Naive thymus-derived CD8-positive, alpha-beta T cell (primary cell): ENCODE measurements around the gene NELFB. TPM values are rescaled to one million over a fixed set of nuclear protein-coding genes. Genes with fewer than 3 reads are reported as not detected.

ENCODE experiments used
- ATAC-seq, 2 donors: fragments of 150-1000 bp; cut with Tn5 transposase in 1 of 2; sonication (Bioruptor Pico), chemical (Tn5 transposase) in 1 of 2; 1 replicate in 1 of 2; 2 replicates in 1 of 2; pipeline ENCODE4 v1.10.0; 2021; ENCODE audit warnings: mild to moderate bottlenecking in 2 of 2, moderate library complexity in 2 of 2
- POLR2A ChIA-PET: fragments of 350-600 bp; sonication (Branson Sonifier 250); formaldehyde crosslinking; loops from one replicate; lab custom pipeline; 2021; ENCODE audit warnings: antibody characterized with exemption; lab: Charles Lee
- DNase-seq, 10 donors: peaks; one replicate each; pipeline versions ENCODE4 v3.0.0 to v3.0.0-alpha.2; 2020 to 2022
- H3K27ac Mint-ChIP-seq, 10 donors: one replicate each; pipeline ENCODE4 v1.8.0; 2020 to 2022; ENCODE audit warnings: mild to moderate bottlenecking in 10 of 10, mixed read lengths in 10 of 10, moderate library complexity in 4 of 10, inconsistent platforms in 1 of 10
- H3K27me3 Mint-ChIP-seq, 5 donors: one replicate each; pipeline ENCODE4 v1.8.0; 2021 to 2022; ENCODE audit warnings: mixed read lengths in 5 of 5
- H3K36me3 Mint-ChIP-seq, 3 donors: one replicate each; pipeline ENCODE4 v1.8.0; 2020 to 2022; ENCODE audit warnings: mixed read lengths in 3 of 3, mild to moderate bottlenecking in 2 of 3, inconsistent platforms in 1 of 3
- H3K4me1 Mint-ChIP-seq, 4 donors: one replicate each; pipeline ENCODE4 v1.8.0; 2021 to 2022; ENCODE audit warnings: mixed read lengths in 4 of 4
- H3K4me3 Mint-ChIP-seq, 10 donors: one replicate each; pipeline ENCODE4 v1.8.0; 2020 to 2022; ENCODE audit warnings: mild to moderate bottlenecking in 10 of 10, mixed read lengths in 10 of 10, moderate library complexity in 6 of 10, inconsistent platforms in 1 of 10
- H3K9me3 Mint-ChIP-seq, 9 donors: one replicate each; pipeline ENCODE4 v1.8.0; 2020 to 2022; ENCODE audit warnings: mixed read lengths in 9 of 9, mild to moderate bottlenecking in 3 of 9, inconsistent platforms in 1 of 9, moderate library complexity in 1 of 9
- polyA plus RNA-seq, 3 donors: library from polyadenylated mRNA; unstranded; fragments of 300-500 nt; fragmentation: Illumina TruSeq; gene quantifications; one replicate each; pipeline ENCODE4 v1.2.3, GENCODE V29; 2021
- total RNA-seq, 8 experiments: library from RNA in 2 of 8; stranded (reverse) in 2 of 8; gene quantifications; one replicate each; pipeline ENCODE4 v1.2.3 and lab custom pipeline; 2021 to 2026

NELFB gene
- total and polyA plus RNA-seq, 5 experiments from 2014 or later = 20.4 to 45.9 (median 29.7) TPM

DNA sequence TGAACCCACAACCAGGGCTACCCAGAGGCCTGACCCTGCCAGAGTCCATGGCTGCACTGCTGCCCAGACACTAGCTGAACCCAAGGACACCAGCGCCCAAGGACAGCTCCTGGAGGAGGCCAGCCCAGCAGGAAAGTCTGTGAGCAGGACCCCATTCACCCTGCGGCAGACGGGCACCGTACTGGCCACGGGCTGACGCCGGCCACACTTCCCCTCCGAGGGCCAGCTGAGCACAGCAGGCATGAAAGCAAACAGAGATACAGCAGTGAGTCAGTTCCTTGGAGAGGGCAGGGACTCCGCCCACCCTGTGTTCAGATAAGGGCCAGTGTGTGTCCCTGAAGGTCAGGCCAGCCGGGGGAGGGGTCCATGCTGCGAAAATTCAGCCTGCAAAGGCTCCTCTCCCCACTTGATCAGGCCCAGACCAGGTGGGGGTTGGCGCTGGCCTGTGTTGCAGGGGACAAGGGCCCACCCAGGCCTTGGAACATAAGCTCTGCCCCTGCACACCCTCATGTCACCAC lies 36.3 kb upstream of the NELFB start:
- POLR2A ChIA-PET = interaction anchor here (0.5 to 1.5 kb wide), 4 partner anchors 8 to 856 kb away, joined by 3 to 4 read pairs (median 3); partner anchors contain the start of gene LCN8
- Mint-ChIP-seq H3K27me3 (no peaks in the 10 kb centered on the region), H3K4me1 (peaks cover 1 to 6% (median 3%) of the 10 kb centered on the region in 4 donors), H3K9me3 (no peaks in the 10 kb centered on the region), H3K27ac (no peak overlapping the region), H3K4me3 (peak overlapping the region in 1 of 10 donors; percentile 10), H3K36me3 (no peaks in the 10 kb centered on the region)
- DNase-seq (no peak), ATAC-seq (no peak)

DNA sequence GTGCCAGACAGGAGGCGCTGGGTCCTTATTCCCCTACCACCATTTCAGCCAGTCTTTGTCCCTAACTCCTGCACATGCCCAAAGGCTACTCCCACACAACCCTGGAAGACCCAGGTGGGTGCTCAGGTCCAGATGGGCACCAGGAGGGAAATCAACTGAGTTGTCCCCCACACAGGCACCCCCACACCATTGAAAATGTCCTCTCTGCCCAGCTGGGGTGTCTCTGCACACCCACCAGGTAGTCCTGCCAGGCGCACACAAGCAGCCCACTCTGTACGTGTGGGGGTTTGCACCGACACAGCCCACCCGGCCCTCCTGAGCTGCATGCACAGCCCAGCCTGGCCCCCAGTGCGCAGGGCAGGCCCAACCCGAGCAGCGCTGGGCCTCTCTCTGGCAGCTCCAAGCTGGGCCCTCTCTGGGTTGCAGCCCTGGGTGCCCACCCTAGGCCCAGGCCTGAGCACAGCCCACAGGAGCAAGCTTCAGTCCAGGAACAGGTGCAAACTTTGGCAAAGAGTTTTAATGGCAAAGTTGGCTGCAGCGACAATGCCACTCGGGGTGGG lies 35.3 kb upstream of the NELFB start:
- peak overlapping the region in 1 of 10 donors; percentile 71 for H3K27ac Mint-ChIP-seq

DNA sequence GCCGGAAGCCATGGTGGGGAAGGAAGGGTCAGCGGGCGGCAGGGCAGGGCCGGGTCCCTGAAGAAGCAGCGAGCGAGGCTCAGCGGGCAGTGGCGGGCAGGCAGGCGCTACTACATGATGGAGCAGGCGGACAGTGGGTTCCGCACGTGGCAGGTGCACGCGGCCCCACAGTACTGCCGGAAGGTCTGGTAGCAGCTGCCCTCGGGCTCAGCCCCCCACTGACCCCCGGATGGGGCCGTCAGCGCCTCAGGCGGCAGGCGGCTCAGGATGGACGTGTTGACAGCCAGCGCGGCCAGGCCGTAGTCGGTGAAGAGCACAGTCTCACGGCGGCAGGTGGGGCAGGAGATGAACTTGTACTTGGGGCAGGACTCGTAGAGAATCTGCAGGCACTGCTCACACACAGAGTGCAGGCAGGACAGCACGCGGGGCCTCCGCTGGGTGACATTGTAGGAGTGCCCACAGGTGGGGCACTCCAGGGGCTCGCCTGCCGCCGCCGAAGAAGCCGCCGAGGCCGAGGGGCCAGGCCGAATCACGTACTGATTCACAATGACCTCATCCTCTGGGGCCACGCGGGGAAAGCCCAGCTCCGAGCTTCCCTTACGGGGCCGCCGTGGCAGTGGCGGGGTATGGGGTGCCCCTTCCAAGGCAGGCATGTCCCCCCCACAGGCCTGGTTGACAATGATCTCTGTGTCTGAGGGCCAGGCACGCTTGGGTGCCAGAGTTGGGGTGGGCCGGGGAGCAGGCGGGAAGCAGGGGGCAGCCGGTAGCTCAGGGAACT lies 34.6 kb upstream of the NELFB start:
- no peaks in the 10 kb centered on the region for H3K36me3 Mint-ChIP-seq
- peaks cover 1 to 10% (median 6%) of the 10 kb centered on the region in 4 donors for H3K4me1 Mint-ChIP-seq
- DNase-seq (no peak), ATAC-seq (no peak)
- no peaks in the 10 kb centered on the region for H3K27me3 Mint-ChIP-seq
- POLR2A ChIA-PET = interaction anchor here (0.9 to 1.5 kb wide), 5 partner anchors 21 to 858 kb away, joined by 3 to 6 read pairs (median 3); partner anchors contain the start of genes ANAPC2, SSNA1 and TUBB4B
- H3K9me3 Mint-ChIP-seq = no peaks in the 10 kb centered on the region
- H3K4me3 Mint-ChIP-seq = peak overlapping the region in 7 of 10 donors; percentile 15 to 75 (median 58)
- peak overlapping the region in 1 of 10 donors; percentile 71 for H3K27ac Mint-ChIP-seq

More for the DNA sequence above, 35.3 kb upstream of the NELFB start:
- Mint-ChIP-seq H3K4me1 (peaks cover 1 to 7% (median 6%) of the 10 kb centered on the region in 4 donors), H3K27me3 (no peaks in the 10 kb centered on the region), H3K36me3 (no peaks in the 10 kb centered on the region), H3K9me3 (no peaks in the 10 kb centered on the region), H3K4me3 (peak overlapping the region in 4 of 10 donors; percentile 23 to 58 (median 39))
- no peak for DNase-seq
- POLR2A ChIA-PET = interaction anchor here (0.7 to 1.5 kb wide), 5 partner anchors 21 to 857 kb away, joined by 3 to 6 read pairs (median 3); partner anchors contain the start of gene TUBB4B
- no peak for ATAC-seq

DNA sequence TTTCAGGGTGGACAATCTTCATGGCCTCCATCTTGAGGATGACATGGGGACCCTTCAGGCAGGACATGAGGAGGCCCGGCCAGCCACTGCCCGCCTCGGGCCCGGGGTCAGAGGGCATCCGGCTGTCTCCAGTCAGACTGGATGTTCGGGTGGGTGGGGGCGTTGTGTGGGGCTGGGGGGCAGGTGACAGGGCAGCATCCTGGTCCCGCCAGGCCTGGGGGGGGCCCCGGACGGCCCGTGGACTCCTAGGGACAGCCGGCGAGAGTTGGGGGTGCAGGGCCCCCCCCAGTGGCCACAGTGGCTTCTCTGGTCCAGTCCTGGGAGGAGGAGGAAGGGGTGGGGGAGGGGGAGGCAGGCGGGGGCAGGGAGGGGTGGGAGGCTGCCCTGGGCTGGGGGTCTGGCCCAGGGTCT lies 34.0 kb upstream of the NELFB start:
- H3K36me3 Mint-ChIP-seq = no peaks in the 10 kb centered on the region
- DNase-seq (no peak), ATAC-seq (no peak)
- H3K4me1 Mint-ChIP-seq = peaks cover 1 to 10% (median 6%) of the 10 kb centered on the region in 4 donors
- H3K4me3 Mint-ChIP-seq = peak overlapping the region in 6 of 10 donors; percentile 38 to 75 (median 60)
- H3K27ac Mint-ChIP-seq = no peak overlapping the region
- POLR2A ChIA-PET = interaction anchor here (1.0 to 4.8 kb wide), 4 partner anchors 17 to 50 kb away, joined by 3 to 85 read pairs (median 5); partner anchors contain the start of genes ANAPC2, NDOR1, SSNA1 and TMEM203
- no peaks in the 10 kb centered on the region for H3K9me3 Mint-ChIP-seq
- H3K27me3 Mint-ChIP-seq = no peaks in the 10 kb centered on the region

DNA sequence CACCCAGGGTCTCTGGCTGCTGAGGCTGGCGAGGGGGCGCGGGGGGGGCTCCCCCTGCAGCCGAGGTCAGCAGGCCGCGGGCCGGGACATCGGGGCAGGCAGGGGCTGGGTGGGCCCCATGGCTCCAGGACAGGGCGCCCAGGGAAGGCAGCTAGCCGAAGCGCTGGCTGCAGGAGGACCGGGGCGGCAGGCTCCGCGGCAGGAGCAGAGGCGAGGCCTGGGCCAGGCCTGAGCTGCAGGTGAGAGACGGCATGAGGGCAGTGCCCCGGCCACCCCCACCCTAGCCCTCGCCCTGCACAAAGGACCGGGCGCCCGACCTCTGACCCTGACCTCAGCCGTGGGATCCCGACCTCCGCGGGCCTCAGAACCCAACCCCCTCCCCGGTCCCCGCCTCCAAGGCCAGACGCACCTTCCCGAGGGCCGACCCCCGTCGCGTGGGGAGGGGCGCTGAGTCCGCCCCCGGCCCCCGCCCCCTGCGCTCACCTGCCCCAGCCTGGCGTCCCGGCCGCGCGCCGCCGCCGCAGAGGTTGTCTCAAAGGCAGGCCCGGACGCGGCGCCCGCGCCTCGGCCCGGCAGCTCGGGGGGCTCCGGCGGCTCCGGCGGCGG lies 33.5 kb upstream of the NELFB start:
- Mint-ChIP-seq H3K4me1 (peaks cover 1 to 10% (median 6%) of the 10 kb centered on the region in 4 donors), H3K4me3 (no peak overlapping the region)
- peak in 1 of 10 donors; percentile 22 for DNase-seq

DNA sequence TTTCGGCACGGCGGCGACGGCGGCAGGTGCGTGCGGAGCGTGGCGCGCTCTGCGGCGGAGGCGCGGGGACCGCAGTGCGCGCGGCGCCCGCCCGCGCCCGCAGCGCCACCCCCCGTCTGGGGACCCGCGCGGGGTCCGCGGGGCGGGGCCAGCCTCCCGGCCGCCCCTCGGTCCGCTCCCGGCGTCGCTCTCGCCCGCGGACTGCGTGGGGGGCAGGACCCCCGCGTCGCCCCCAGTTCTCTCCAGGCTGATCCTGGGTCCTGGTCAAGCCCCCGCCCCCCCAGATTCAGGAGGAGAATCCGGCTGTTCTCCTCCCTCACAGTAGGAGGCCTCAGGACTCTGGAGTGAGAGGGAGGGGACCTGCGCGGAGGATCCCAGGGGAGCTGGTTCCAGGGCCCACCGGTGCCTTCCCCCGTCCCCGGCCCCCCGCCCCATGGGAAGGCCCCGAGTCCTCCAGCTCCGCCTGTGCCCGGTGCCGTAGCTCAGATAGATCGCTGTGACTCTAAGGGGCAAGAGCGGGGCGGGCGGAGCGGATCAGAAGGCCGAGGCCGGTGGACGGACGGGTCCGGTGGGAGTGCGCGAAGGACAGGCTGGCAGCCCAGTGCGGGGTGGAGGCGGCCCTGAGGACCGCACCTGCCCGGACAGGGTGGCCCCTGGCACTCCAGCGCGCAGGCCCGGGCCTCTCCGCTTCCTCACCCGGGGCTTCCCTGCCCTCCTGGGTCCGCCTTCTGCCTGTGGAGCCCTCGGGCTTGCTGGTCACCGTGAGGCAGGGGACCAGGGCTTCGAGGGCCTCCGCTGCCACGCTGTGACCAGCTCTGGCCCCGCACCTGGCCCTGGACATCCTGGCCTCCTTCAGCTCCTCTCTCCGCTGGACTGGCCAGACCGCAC lies 32.7 kb upstream of the NELFB start, which contains the start of gene RNF208:
Gene RNF208 (minus strand): TSS at position 51 of the 888 bp plus-strand sequence. CDS start 1,028 bp downstream, outside the sequence.
- Mint-ChIP-seq H3K4me3 (peak within 1 kb of the TSS; percentile 73 to 89 (median 82)), H3K4me1 (peaks cover 2 to 12% (median 8%) of the 10 kb centered on the region in 4 donors), H3K27me3 (peaks cover 0 to 3% (median under 1%) of the 10 kb centered on the region in 5 donors), H3K36me3 (no peaks in the 10 kb centered on the region), H3K27ac (peak within 1 kb of the TSS in 9 of 10 donors; percentile 60 to 92 (median 79)), H3K9me3 (no peaks in the 10 kb centered on the region)
- POLR2A ChIA-PET = interaction anchor here (0.6 to 6.4 kb wide), 25 partner anchors 8 to 494 kb away, joined by 3 to 85 read pairs (median 6); partner anchors contain the start of genes ANAPC2, EHMT1, MAN1B1 and NDOR1
- DNase-seq = peak in 3 of 10 donors; percentile 26 to 37 (median 30)
- ATAC-seq = no peak

More for the DNA sequence above, 33.5 kb upstream of the NELFB start:
- no peak for ATAC-seq
- POLR2A ChIA-PET = interaction anchor here (0.5 to 4.8 kb wide), 3 partner anchors 17 to 106 kb away, joined by 3 to 85 read pairs (median 3); partner anchors contain the start of genes NDOR1, TMEM203 and TPRN
- H3K27me3 Mint-ChIP-seq = no peaks in the 10 kb centered on the region
- H3K36me3 Mint-ChIP-seq = no peaks in the 10 kb centered on the region
- H3K9me3 Mint-ChIP-seq = no peaks in the 10 kb centered on the region
- H3K27ac Mint-ChIP-seq = no peak overlapping the region

DNA sequence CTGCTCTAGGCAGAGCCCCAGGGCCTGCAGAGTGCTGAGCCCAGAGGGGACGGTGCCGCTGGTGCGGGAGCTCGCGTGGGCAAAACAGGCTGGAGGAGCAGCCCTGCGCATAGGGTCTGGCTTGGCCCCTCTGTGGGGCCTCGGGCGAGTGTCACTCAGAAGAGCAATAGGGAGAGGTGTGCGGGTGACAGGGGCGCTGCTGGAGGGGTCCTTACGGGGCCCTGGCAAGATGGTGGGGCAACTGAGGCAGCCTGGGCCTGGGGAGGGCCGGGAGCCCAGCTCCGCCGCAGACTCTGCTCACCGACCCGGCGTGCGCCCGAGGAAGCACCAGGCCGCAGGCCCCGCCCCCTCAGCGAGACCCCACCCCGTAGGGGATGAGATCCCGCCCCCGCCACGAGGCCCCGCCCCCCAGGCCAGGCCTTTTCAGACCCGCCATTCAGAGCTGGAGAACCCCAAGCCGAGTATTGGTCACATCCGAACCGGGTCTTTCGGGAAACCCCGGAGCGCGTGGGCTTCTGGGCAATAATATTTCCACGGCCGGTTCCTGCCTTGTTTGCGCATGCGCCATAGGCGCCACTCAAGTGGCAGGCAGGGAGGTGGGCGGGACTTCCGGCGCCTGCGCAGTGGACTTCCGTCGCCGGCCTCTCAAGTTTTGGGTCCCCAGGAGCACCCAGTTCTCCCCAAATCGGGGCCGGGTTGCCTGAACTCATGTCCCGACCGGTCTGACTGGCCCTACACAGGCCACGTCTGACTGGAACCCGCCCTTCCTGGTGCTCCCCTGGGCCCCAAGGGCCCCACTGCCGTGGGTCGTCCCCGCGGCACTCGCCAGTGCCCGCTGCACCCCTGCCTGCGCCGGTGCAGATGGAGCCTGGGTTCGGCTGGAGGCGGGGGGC lies 31.8 kb upstream of the NELFB start:
- H3K4me1 Mint-ChIP-seq = peaks cover 5 to 14% (median 12%) of the 10 kb centered on the region in 4 donors
- DNase-seq (peak; percentile 95 to 100 (median 98)), ATAC-seq (peak; percentile 90 to 93)
- POLR2A ChIA-PET = interaction anchor here (0.6 to 6.4 kb wide), 28 partner anchors 9 to 495 kb away, joined by 3 to 85 read pairs (median 5); partner anchors contain the start of genes ANAPC2, EHMT1, MAN1B1 and NDOR1
- H3K4me3 Mint-ChIP-seq = peak overlapping the region; percentile 73 to 89 (median 82)
- no peaks in the 10 kb centered on the region for H3K9me3 Mint-ChIP-seq
- H3K27ac Mint-ChIP-seq = peak overlapping the region; percentile 60 to 92 (median 82)
- H3K36me3 Mint-ChIP-seq = peaks cover 0 to 2% (median 1%) of the 10 kb centered on the region in 3 donors
- peaks cover 2 to 10% (median 3%) of the 10 kb centered on the region in 5 donors for H3K27me3 Mint-ChIP-seq

DNA sequence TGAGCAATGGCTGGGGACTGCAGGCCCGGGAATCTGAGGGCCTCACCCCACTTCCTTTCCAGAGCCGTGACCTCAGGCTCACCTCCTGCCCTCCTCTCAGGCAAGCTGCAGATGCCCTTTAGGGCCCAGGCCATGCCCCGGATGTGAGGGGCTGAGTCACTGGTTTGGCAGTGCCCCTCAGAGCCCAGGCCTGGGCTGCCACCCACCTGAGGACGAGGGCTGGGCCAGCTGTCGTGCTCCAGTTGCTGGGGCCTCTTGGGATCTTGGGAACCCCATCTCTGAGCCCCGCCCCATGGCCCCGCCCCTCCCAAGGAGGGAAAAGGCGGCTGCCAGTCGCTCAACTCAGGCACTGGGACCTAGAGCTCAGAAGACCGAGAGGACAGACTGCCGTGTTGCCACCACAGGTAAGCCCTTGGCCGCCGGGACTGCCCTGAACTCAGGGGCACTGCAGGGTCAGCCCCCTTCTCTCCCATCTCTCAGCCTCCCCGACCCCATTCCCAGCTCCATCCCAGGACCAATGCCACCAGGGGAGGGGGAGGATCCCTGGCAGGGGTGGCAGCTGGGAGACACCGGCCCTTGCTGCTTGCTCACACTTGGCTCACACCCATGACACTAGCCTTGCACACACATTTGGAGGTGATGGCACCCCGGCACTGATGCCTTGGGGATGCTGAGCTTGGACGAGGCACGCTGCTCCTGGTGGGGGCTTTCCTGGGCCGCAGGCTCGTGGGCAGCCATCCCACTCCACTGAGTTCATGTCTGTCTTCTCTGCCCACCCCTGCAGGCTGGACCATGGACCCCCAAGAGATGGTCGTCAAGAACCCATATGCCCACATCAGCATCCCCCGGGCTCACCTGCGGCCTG lies 30.1 kb upstream of the NELFB start, which contains the start of gene CYSRT1:
Gene CYSRT1 (plus strand): TSS at position 345 of the 865 bp plus-strand sequence. CDS start 448 bp downstream, at position 793.
- H3K27ac Mint-ChIP-seq = peak within 1 kb of the TSS in 9 of 10 donors; percentile 67 to 92 (median 84)
- H3K27me3 Mint-ChIP-seq = peaks cover 2 to 10% (median 4%) of the 10 kb centered on the region in 5 donors
- H3K4me3 Mint-ChIP-seq = peak within 1 kb of the TSS; percentile 73 to 89 (median 82)
- H3K36me3 Mint-ChIP-seq = peaks cover 0 to 2% (median 1%) of the 10 kb centered on the region in 3 donors
- ATAC-seq (no peak), DNase-seq (no peak)
- POLR2A ChIA-PET = interaction anchor here (2.0 to 6.4 kb wide), 7 partner anchors 16 to 138 kb away, joined by 4 to 85 read pairs (median 34); partner anchors contain the start of genes ANAPC2, MAN1B1, NDOR1 and SSNA1
- H3K4me1 Mint-ChIP-seq = peaks cover 5 to 14% (median 12%) of the 10 kb centered on the region in 4 donors
- no peaks in the 10 kb centered on the region for H3K9me3 Mint-ChIP-seq

DNA sequence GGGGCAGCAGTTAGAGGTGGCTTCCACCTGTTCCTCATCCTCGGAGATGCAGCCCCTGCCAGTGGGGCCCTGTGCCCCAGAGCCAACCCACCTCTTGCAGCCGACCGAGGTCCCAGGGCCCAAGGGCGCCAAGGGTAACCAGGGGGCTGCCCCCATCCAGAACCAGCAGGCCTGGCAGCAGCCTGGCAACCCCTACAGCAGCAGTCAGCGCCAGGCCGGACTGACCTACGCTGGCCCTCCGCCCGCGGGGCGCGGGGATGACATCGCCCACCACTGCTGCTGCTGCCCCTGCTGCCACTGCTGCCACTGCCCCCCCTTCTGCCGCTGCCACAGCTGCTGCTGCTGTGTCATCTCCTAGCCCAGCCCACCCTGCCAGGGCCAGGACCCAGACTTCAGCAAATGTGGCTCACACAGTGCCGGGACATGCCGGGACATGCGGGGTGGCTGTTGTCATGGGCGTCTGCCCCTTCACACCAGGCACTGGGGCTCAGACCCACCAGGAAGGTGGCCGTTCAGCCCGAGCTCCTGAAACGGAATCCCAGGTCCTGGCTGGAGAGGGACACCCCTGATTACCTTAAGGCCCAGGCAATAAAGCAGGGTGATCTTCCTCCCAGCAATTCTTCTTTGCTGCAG lies 29.3 kb upstream of the NELFB start:
- Mint-ChIP-seq H3K4me3 (peak overlapping the region in 1 of 10 donors; percentile 38), H3K9me3 (no peaks in the 10 kb centered on the region), H3K36me3 (peaks cover 0 to 2% (median 1%) of the 10 kb centered on the region in 3 donors), H3K27ac (peak overlapping the region in 1 of 10 donors; percentile 20), H3K4me1 (peaks cover 5 to 14% (median 12%) of the 10 kb centered on the region in 4 donors), H3K27me3 (peaks cover 2 to 10% (median 4%) of the 10 kb centered on the region in 5 donors)
- no peak for DNase-seq
- POLR2A ChIA-PET = interaction anchor here (2.4 to 6.4 kb wide), 3 partner anchors 22 to 139 kb away, joined by 11 to 85 read pairs (median 59); partner anchors contain the start of genes ANAPC2, MAN1B1, NDOR1 and SSNA1
- no peak for ATAC-seq
